ENCODE measurements around the gene SLCO3A1.

SLCO3A1 gene

GRCh38 chr15:91916051-91916450, 62.5 kb downstream of the SLCO3A1 start:
- no peak for DNase-seq

DNA sequence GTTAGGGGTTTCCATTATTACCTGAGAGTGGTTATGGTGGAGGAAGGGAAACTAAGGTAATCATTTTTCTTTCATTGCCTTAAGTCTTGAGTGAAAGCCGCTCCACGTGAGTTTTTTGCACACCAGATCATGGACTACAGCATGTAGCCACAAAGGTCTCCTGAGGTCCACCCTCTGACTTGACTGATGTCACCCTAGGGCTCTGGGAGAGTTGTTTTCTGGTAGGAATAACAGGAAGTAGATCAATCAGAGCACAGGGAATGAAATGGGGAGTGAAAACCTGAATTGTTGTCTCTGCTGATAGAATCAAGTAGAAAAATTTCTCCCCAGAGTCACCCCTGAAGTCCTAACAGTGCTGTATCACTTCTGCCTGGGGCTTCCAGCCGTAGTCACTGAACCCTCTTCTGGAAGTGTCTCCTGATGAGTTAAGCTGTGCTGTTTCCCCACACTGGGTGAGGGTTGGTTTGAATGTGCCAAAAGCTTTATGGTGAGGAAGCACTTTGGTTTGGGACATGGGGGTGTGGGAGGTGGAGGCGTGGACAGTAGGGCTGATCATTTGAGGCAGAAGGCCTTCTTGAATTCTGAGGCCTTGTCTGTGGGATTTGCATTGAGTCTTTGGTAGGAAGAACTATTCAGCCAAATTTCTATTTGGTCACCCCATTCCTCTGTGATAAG, 64.3 kb downstream of the SLCO3A1 start:
- no peak for DNase-seq

DNA sequence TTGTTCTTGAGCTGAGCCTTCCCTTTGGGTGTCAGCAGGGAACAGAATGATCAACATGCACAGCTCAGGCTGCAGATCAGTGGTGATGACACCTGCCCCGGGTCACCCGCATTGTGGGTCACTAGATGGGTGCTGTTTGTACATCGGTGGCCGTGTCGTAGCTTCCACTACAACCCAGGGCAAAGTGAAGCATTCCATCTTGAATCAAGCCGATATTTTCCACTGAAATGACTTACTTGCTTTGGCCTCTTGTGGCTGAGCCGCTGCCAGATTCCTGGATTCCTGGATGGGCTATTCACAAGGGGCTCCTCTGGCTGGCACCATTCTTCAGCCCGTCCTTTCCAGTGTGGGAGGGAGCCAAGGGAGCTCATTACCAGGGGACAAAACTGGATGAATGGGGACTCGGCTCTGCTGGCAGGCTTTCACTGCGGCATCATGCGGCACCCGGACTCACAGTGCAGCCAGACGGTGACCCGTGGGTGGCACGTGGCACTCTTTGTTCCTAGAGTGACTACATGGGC, 65.6 kb downstream of the SLCO3A1 start:
- DNase-seq, result no peak

GRCh38 chr15:91921188-91921842, 67.8 kb downstream of the SLCO3A1 start:
- DNase-seq, result no peak

GRCh38 chr15:91921843-91922198, 68.3 kb downstream of the SLCO3A1 start:
- DNase-seq, result no peak

DNA sequence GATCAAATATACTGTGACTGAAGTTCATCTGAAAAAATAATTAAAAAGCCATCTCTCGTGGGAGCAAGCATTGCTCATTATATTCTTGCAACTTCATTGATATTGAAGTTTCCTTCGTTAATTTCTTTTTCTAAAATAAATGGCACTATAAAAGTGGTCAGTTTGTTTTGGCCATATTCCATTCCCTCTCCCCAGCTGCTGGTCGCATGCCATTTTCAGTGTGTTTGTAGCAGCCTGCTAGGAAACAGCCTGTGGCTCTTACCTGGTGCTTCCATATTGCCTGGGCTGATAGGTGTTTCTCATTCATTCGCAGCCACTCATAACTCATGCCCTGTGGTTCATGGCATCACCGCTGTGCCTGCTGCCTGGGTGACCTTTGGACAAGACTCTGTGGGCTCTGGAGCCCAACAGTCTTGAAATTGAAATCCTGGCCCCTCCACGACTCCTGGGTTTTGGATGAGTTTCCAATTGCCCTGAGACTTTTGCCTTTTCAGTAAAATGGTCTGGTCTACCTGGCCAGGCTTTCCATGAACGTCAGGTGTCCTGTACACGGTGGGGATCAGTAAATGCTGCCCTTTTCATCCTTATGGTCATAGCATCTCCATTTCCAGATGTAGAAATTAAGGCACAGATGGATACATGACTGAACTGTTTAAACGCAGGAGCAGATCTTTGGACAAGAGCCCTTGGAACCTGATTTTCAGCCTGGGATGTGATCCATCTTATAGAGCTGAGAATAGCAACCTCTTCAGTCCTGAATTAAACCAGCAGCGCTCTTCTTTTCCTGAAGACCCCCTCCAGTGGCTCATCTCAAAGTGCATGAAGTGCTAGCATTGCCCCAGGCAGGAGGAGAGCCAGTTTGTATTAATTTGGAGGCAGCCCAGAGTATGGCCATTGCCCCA, 69.4 kb downstream of the SLCO3A1 start:
- DNase-seq, result no peak

DNA sequence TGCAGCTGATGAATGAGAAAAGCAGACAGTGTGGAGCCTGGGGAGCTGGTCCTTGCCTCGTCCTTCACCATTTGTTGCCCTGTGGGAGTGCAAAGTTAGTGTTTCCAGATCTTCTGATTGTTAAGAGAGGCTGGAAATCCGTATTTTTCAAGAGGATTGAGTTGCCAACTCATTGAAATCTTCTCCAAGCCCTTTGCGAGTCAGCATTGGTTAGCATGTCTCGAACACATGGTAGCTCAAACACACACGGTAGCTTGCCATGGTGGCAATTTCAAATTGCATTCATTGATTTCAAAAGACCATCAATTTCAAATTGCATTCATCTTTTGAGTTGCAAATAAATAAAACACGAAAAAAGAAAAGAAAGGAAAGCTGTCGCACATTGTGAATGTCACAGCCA, 70.7 kb downstream of the SLCO3A1 start:
- DNase-seq, result no peak

GRCh38 chr15:91924837-91925495, 71.5 kb downstream of the SLCO3A1 start:
- no peak for DNase-seq

DNA sequence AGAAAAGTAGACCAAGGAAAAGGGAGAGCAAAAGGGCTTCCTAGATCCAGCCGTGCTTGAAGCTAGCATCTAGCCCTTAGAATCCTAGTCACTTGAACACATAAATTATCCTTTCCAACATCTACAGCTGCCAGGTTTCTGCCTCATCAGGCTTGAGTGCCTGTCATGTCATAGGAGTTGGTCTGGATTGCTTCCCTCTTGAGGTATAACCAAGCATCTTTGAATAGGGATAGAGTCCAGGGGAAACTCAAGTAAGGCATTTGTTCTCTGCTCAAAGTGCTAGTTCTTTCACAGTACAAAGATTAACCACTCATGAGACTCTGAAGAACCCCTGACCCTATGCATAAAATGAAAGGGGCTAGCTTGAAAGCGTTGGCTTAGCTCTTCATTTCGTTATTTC, 72.3 kb downstream of the SLCO3A1 start:
- DNase-seq, result no peak

DNA sequence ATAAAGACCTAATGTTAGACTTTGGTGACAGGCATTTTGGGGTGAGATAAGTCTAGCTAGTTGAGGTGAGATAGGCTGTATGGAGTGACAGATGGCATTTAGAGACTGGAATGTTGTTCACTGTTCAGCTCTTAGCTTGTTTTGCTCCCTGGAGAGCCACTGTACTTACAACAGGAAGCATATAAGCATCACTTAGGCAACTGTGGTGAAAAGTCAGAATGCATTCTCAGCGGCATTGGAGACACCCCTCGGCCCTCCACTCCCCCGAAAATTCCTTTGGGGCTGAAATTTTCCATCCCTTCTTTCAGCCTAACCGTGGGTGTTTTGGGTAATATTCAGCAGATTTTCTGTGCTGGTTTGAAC, 73.4 kb downstream of the SLCO3A1 start:
- no peak for DNase-seq

DNA sequence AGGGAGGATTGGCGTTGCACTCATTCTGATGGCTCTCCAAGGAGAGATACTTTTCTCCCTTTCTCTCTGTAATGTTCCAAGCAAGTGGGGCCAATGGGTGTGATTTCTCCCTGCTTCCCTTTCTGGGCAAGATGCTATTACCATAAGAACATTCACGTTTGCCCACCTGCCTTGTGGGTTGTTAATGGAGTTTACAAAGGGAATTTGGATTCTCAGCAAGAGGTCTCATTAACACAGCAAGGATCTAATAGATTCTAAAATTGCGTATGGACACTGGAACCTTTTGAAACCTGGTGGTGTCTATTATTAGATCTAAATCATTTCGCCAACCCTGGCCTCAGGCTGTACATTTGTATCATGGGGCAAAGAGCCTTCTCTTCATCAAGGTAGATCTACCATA, 74.1 kb downstream of the SLCO3A1 start:
- no peak for DNase-seq

GRCh38 chr15:91928675-91929074, 75.2 kb downstream of the SLCO3A1 start:
- no peak for DNase-seq

DNA sequence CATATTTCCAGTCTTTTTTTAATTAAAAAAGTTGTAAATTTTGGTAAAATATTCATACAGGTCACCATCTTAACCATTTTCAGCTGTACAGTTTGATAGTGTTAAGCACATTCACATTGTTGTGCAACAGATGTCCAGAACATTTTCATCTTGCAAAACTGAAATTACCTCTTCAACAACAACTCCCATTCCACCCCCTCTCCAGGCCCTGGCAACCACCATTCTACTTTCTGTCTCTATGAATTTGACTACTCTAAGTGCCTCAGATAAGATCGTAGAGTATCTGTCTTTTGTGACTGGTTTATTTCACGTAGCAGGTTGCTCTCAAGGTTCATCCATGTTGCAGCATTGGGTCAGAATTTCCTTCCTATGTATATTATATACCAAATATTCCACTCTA, 76.0 kb downstream of the SLCO3A1 start:
- no peak for DNase-seq

DNA sequence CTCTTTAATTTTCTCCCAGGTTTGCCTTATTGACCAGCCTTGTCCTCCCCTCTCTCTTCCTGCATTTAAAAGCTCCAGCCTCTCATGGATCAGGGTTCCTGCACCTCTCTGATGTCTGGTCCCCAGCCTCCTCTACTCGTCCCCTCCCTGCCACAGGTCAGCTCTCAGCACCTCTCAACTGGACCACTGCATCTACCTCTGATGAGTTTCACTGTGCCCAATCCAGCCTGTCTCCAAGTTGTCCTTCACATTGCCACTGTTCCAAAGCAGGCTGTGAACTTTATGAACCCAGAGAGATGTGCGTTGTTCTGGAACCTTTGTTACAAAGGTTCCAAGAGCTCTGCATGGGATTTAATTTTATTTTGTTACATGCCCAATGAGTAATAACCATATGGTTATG, 76.6 kb downstream of the SLCO3A1 start:
- DNase-seq, result no peak

DNA sequence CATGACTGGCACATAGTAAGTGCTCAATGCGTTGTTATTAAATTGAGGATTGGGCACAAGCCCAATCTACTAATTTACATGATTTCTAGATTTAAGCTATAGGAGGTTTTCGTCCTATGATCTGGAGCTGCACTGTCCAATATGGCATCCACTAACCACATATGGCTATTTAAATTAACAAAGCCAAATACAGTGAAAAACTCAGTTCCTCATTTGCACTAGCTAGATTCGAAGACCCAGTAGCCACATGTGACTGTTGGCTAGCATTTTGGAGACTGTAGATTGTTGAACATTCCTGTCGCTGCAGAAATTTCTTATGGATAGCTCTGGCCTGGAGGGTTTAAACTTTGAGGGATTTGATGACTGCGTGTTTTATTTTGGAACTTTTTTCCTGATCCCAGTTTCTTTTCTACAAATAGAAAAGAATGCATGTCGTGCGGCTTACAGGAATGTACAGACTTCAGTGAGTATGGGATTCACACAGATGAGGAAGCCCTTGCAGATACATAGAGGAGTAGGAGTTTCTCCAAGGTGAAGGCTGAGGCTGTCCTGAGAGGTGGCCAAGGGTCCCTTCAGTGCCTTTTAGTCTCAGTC, 82.8 kb downstream of the SLCO3A1 start:
- no peak for DNase-seq

GRCh38 chr15:91936927-91937326, 83.4 kb downstream of the SLCO3A1 start:
- no peak for DNase-seq

- DNase-seq, result no peak
Measured at GRCh38 chr15:91938136-91938535, 84.6 kb downstream of the SLCO3A1 start.

DNA sequence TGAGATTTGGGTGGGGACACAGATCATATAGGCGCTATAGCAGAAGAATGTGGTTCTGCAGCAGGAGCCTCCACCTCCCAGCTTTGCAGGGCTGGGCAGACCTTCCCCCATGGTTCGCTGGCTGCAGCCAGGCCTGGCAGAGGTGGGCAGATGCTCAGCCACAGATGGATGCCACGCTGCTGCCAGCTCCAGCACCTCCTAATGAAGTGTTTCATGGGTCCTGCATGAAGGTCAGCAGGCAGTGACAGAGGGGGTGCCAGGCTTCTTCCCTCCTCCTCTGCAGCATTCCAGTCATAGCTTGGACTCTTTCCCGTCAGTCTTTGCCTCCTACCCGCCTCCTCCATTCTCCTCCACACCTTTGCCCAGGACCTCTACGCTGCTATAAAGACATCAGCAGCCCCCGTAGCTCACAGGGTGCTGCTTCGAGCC, 85.9 kb downstream of the SLCO3A1 start:
- no peak for DNase-seq

GRCh38 chr15:91940496-91941381, 87.2 kb downstream of the SLCO3A1 start:
- no peak for DNase-seq

DNA sequence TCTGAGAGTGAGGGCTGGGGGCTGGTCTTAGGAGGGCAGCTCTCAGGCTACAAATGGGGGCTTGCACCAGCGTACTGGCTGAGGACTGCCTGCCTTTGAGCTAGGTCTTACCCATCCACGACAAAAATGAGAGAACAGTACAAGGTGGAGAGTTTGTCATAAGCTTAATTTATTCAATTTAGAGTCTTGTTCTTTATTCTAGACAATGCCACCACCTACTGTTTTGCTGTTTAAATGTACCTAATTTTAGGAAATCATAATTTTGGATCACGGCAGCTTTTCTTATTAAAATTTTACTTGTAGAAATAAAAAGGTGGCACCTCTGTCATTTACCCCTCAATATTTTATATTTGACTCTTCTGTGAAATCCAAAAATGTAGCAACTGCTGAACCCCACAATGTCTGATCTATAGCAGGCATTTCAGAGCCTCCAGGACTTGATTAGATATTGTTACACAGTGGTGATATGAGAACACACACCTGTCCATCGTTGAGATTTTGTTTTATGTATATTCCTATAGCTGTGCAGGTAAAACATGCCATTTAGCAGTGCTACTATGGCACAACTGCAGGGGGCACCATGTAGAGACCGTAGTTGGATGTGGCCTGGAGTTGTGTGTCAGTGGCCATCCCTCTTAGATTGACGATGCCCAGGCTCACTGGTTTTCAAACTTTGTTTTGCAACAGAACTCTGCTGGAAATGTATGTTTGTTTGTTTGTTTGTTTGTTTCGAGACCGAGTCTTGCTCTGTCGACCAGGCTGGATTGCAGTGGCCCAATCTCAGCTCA, 88.6 kb downstream of the SLCO3A1 start:
- no peak for DNase-seq
